ENCODE measurements around the gene GOLM1.

The GOLM1 gene

DNA sequence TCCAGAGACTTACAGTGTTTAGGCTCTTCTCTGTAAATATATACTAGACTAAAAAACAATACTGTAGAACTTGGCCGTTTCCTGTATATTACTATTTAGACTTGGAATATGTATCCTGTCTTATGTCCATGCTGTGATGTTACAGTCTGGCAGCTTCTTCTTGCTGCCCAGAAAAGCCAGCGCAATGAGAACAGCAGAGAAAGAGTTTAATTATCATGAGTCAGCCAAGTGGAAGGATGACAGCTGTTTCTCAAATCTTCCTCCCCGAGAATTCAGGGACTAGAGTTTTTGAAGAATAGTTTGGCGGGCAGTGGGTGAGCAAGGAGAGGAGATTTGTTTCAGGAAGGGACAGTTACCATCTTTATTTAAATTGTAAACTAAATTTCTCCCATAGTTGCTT, 120.9 kb downstream of the GOLM1 start:
- DNase-seq (ENCODE audit: low spot score), result no peak
